ENCODE results near the gene TASL.

DNA sequence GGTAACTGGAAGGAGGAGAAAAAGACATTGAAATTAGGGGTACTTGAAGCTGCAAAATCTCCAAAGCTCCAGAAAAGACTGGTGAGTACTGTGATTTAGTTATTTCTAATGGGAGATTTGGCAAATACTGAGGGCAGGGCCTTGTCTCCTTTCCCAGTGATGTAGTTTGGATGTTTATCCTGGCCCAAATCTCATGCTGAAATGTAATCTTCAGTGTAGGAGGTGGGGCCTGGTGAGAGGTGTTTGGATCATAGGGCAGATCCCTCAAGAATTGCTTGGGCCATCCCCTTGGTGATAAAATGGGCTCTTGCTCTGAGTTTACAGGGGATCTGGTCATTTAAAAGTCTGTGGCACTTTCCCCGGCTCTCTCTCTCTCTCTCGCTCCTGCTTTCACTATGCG, 42.6 kb upstream of the TASL start:
- TF ChIP-seq EZH2phosphoT487 (IDR thresholded peaks at IDR 0.05): no peak
- TF ChIP-seq, protein P1, sequence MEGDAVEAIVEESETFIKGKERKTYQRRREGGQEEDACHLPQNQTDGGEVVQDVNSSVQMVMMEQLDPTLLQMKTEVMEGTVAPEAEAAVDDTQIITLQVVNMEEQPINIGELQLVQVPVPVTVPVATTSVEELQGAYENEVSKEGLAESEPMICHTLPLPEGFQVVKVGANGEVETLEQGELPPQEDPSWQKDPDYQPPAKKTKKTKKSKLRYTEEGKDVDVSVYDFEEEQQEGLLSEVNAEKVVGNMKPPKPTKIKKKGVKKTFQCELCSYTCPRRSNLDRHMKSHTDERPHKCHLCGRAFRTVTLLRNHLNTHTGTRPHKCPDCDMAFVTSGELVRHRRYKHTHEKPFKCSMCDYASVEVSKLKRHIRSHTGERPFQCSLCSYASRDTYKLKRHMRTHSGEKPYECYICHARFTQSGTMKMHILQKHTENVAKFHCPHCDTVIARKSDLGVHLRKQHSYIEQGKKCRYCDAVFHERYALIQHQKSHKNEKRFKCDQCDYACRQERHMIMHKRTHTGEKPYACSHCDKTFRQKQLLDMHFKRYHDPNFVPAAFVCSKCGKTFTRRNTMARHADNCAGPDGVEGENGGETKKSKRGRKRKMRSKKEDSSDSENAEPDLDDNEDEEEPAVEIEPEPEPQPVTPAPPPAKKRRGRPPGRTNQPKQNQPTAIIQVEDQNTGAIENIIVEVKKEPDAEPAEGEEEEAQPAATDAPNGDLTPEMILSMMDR (IDR thresholded peaks at IDR 0.05): no peak
